ENCODE measurements around the gene FAM184B. TPM values are rescaled to one million over a fixed set of nuclear protein-coding genes. Genes with fewer than 3 reads are reported as not detected.

FAM184B gene
- total and polyA plus RNA-seq, 4 experiments from 2014 or later = not detected

GRCh38 chr4:17778431-17778830, 3.0 kb downstream of the FAM184B start:
- H3K36me3 Mint-ChIP-seq = no peaks in the 10 kb centered on the region

GRCh38 chr4:17773135-17773698, 8.2 kb downstream of the FAM184B start:
- no peak for DNase-seq
- H3K9me3 Mint-ChIP-seq = no peaks in the 10 kb centered on the region
- CTCF ChIA-PET (ENCODE audit: partially characterized antibody) = no interaction called here
- Histone ChIP-seq H3K36me3 (ENCODE audit: insufficient read depth, low read length) (no peaks in the 10 kb centered on the region), H3K27ac (ENCODE audit: low read depth, low read length) (no peak overlapping the region), H3K27me3 (ENCODE audit: insufficient read depth, low read length) (no peaks in the 10 kb centered on the region), H3K4me1 (ENCODE audit: insufficient read depth, low read length) (no peaks in the 10 kb centered on the region), H3K9me3 (ENCODE audit: control insufficient read depth in 1 of 2, low read length in 2 of 2) (no peaks in the 10 kb centered on the region), H3K4me3 (ENCODE audit: low read length in 2 of 2) (no peak overlapping the region)
- intact Hi-C loops (cut with micrococcal nuclease) = no loop called here
- no peak overlapping the region for H3K4me3 Mint-ChIP-seq
- H3K36me3 Mint-ChIP-seq = no peaks in the 10 kb centered on the region
- POLR2A ChIA-PET (ENCODE audit: partially characterized antibody) = no interaction called here
- H3K4me1 Mint-ChIP-seq = peaks cover 0 to 1% (median 0%) of the 10 kb centered on the region in 4 donors
- no peak overlapping the region for H3K27ac Mint-ChIP-seq
- H3K27me3 Mint-ChIP-seq = peaks cover 3% of the 10 kb centered on the region in 2 donors

More at GRCh38 chr4:17778431-17778830, 3.0 kb downstream of the FAM184B start:
- POLR2A ChIA-PET (ENCODE audit: partially characterized antibody) = no interaction called here
- no peak overlapping the region for H3K27ac ChIP-seq (ENCODE audit: low read depth, low read length)
- H3K9me3 Mint-ChIP-seq = peaks cover 0 to 2% (median 0%) of the 10 kb centered on the region in 8 donors
- no peak for DNase-seq
- CTCF ChIA-PET (ENCODE audit: partially characterized antibody) = no interaction called here
- intact Hi-C loops (cut with micrococcal nuclease) = no loop called here
- H3K27me3 Mint-ChIP-seq = peaks cover 21 to 29% of the 10 kb centered on the region in 2 donors
- H3K4me3 ChIP-seq (ENCODE audit: low read length in 2 of 2) = no peak overlapping the region
- peaks cover 3 to 13% (median 9%) of the 10 kb centered on the region in 4 donors for H3K4me1 Mint-ChIP-seq
- no peaks in the 10 kb centered on the region for H3K4me1 ChIP-seq (ENCODE audit: insufficient read depth, low read length)
- H3K27ac Mint-ChIP-seq = no peak overlapping the region
- no peaks in the 10 kb centered on the region for H3K27me3 ChIP-seq (ENCODE audit: insufficient read depth, low read length)
- H3K4me3 Mint-ChIP-seq = no peak overlapping the region
- no peaks in the 10 kb centered on the region for H3K9me3 ChIP-seq (ENCODE audit: control insufficient read depth in 1 of 2, low read length in 2 of 2)
- H3K36me3 ChIP-seq (ENCODE audit: insufficient read depth, low read length) = no peaks in the 10 kb centered on the region

DNA sequence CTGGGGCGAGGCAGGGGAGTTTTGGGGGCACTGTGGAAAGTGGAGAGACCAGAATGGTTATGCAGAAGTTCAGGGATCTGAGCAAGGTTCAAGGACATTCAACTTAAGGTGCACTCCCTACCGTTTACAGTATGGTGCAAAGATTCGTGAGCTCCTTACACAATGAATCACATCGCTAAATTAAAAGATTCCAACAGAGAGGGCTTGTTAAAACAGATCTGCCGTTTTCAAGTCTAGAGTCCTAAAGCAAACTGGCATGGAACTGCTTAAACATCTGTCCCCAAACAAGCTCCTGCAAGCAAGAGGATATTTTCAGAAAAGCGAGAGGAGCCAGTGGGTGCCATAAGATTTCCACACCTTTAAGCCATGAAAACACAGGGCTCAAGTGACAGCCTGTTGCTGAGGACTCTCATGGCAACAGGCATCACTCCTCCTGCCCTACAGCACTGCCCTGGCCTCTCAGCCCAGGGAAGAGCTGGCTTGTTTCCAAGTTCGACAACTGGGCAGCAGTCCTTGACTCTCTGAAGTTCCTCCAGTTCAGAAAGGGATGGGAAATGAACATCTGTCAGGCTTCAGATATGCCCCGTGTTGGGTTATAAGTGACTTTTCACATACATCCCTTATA, 10.0 kb downstream of the FAM184B start:
- no peak overlapping the region for H3K27ac Mint-ChIP-seq
- peaks cover 0 to 1% (median 0%) of the 10 kb centered on the region in 4 donors for H3K4me1 Mint-ChIP-seq
- no peak for DNase-seq
- H3K27ac ChIP-seq (ENCODE audit: low read depth, low read length) = no peak overlapping the region
- H3K4me3 Mint-ChIP-seq = no peak overlapping the region
- H3K36me3 ChIP-seq (ENCODE audit: insufficient read depth, low read length) = no peaks in the 10 kb centered on the region
- ChIA-PET POLR2A (ENCODE audit: partially characterized antibody) (no interaction called here), CTCF (ENCODE audit: partially characterized antibody) (no interaction called here)
- H3K27me3 ChIP-seq (ENCODE audit: insufficient read depth, low read length) = no peaks in the 10 kb centered on the region
- peaks cover 3% of the 10 kb centered on the region in 2 donors for H3K27me3 Mint-ChIP-seq
- no peak overlapping the region for H3K4me3 ChIP-seq (ENCODE audit: low read length in 2 of 2)
- intact Hi-C loops (cut with micrococcal nuclease) = no loop called here
- H3K9me3 ChIP-seq (ENCODE audit: control insufficient read depth in 1 of 2, low read length in 2 of 2) = no peaks in the 10 kb centered on the region
- H3K9me3 Mint-ChIP-seq = peaks cover 0 to 2% (median 0%) of the 10 kb centered on the region in 8 donors
- no peaks in the 10 kb centered on the region for H3K4me1 ChIP-seq (ENCODE audit: insufficient read depth, low read length)
- H3K36me3 Mint-ChIP-seq = no peaks in the 10 kb centered on the region

DNA sequence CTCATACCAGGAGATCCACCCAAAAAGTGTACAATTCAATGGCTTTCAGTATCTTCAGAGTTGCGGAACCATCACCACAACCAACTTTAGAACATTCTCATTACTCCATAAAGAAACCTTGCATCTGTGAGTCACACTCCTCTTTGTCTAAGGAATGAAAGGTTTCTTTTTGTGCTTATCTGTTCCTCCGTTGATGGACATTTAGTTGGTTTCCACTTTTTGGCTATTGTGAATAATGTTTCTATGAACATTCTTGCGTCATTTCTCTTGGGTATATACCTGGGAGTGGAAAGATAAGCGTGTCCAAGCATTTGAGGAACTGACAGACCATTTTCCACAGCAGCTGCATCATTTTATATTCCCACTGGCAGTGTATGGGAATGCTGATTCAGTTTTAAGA, 10.6 kb downstream of the FAM184B start:
- no peak overlapping the region for H3K4me3 Mint-ChIP-seq
- Histone ChIP-seq H3K4me3 (ENCODE audit: low read length in 2 of 2) (no peak overlapping the region), H3K9me3 (ENCODE audit: control insufficient read depth in 1 of 2, low read length in 2 of 2) (no peaks in the 10 kb centered on the region), H3K27ac (ENCODE audit: low read depth, low read length) (no peak overlapping the region), H3K4me1 (ENCODE audit: insufficient read depth, low read length) (no peaks in the 10 kb centered on the region), H3K27me3 (ENCODE audit: insufficient read depth, low read length) (no peaks in the 10 kb centered on the region), H3K36me3 (ENCODE audit: insufficient read depth, low read length) (no peaks in the 10 kb centered on the region)
- ChIA-PET POLR2A (ENCODE audit: partially characterized antibody) (no interaction called here), CTCF (ENCODE audit: partially characterized antibody) (no interaction called here)
- peaks cover 0 to 4% (median 2%) of the 10 kb centered on the region in 4 donors for H3K4me1 Mint-ChIP-seq
- H3K27me3 Mint-ChIP-seq = peaks cover 3 to 6% of the 10 kb centered on the region in 2 donors
- intact Hi-C loops (cut with micrococcal nuclease) = no loop called here
- peaks cover 0 to 8% (median 0%) of the 10 kb centered on the region in 8 donors for H3K9me3 Mint-ChIP-seq
- no peak overlapping the region for H3K27ac Mint-ChIP-seq
- no peak for DNase-seq
- no peaks in the 10 kb centered on the region for H3K36me3 Mint-ChIP-seq

DNA sequence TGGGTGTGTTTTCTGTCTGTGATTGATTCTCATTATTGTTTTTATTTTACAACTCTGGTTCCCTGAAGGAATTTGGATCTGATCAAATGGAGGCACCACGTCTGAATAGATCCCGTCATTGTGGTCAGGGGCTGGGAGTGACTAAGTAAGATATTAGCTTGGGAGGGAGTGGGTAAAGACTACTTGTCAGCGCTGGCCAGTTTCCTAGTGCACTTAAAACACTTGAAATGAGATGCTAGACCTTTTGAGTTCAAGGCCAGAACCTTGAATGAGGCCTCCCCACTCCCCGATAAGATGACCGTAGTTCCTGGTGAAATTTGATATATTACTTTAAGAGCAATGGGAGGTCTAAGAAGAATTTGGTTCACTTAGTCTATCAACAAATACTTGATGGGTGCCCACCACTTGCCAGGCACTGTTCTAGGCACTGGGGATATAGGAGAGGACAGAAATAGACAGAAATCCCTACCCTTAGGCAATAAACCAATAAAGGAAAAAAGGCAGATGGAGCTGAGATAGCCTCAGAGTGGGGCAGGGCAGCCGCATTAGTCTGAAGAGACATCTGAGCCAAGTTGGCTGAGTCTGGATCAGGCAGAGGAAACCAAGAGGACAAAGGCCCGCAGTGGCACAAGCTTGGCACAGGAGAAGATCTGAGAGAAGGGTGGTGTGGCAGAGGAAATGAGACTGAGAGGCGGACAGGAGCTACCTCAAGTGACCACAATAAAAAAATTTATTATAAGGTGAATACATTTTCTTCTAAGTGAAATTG, 11.8 kb downstream of the FAM184B start:
- H3K4me1 ChIP-seq (ENCODE audit: insufficient read depth, low read length) = no peaks in the 10 kb centered on the region
- Mint-ChIP-seq H3K27me3 (peaks cover 3 to 4% of the 10 kb centered on the region in 2 donors), H3K27ac (no peak overlapping the region), H3K4me1 (peaks cover 2 to 8% (median 7%) of the 10 kb centered on the region in 4 donors), H3K36me3 (no peaks in the 10 kb centered on the region), H3K9me3 (peaks cover 0 to 10% (median 0%) of the 10 kb centered on the region in 8 donors), H3K4me3 (no peak overlapping the region)
- ChIA-PET POLR2A (ENCODE audit: partially characterized antibody) (no interaction called here), CTCF (ENCODE audit: partially characterized antibody) (no interaction called here)
- intact Hi-C loops (cut with micrococcal nuclease) = no loop called here
- no peaks in the 10 kb centered on the region for H3K9me3 ChIP-seq (ENCODE audit: control insufficient read depth in 1 of 2, low read length in 2 of 2)
- H3K36me3 ChIP-seq (ENCODE audit: insufficient read depth, low read length) = no peaks in the 10 kb centered on the region
- no peak overlapping the region for H3K27ac ChIP-seq (ENCODE audit: low read depth, low read length)
- DNase-seq = no peak
- no peak overlapping the region for H3K4me3 ChIP-seq (ENCODE audit: low read length in 2 of 2)
- H3K27me3 ChIP-seq (ENCODE audit: insufficient read depth, low read length) = no peaks in the 10 kb centered on the region

GRCh38 chr4:17766826-17767458, 14.5 kb downstream of the FAM184B start:
- POLR2A ChIA-PET (ENCODE audit: partially characterized antibody) = no interaction called here
- Mint-ChIP-seq H3K27ac (no peak overlapping the region), H3K27me3 (peaks cover 3 to 5% of the 10 kb centered on the region in 2 donors), H3K4me3 (no peak overlapping the region), H3K36me3 (no peaks in the 10 kb centered on the region), H3K9me3 (peaks cover 0 to 10% (median 0%) of the 10 kb centered on the region in 8 donors), H3K4me1 (peaks cover 2 to 8% (median 7%) of the 10 kb centered on the region in 4 donors)
- H3K27me3 ChIP-seq (ENCODE audit: insufficient read depth, low read length) = no peaks in the 10 kb centered on the region
- no peak overlapping the region for H3K4me3 ChIP-seq (ENCODE audit: low read length in 2 of 2)
- CTCF ChIA-PET (ENCODE audit: partially characterized antibody) = no interaction called here
- H3K9me3 ChIP-seq (ENCODE audit: control insufficient read depth in 1 of 2, low read length in 2 of 2) = no peaks in the 10 kb centered on the region
- no peaks in the 10 kb centered on the region for H3K4me1 ChIP-seq (ENCODE audit: insufficient read depth, low read length)
- intact Hi-C loops (cut with micrococcal nuclease) = no loop called here
- H3K27ac ChIP-seq (ENCODE audit: low read depth, low read length) = no peak overlapping the region
- DNase-seq = no peak
- H3K36me3 ChIP-seq (ENCODE audit: insufficient read depth, low read length) = no peaks in the 10 kb centered on the region
